ENCODE results near the gene DSCAML1. TPM values are rescaled to one million over a fixed set of nuclear protein-coding genes. Genes with fewer than 3 reads are reported as not detected.

The DSCAML1 gene
- total and polyA plus RNA-seq, 12 donors = 0.16 to 1.5 (median 0.57) TPM

DNA sequence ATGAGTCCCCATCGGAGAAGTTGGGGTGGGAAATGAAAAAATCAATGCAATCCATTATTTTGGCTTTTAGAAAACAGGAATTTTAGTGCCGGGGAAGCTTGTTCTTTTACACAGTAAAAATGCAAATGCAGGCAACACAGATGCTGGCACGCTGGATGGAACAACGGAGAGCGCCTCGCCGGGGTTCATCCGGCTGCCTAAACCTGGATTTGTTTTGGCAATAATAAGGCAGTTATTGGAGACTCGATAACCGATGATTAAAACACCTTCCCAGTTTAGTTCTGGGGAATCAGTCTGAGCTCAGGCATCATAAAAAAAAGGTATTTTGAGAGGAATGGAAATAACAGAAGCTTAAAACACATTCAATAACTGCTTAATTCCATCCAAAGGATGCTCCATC is 2.9 kb downstream of the DSCAML1 start:
- TF ChIP-seq, protein P1, sequence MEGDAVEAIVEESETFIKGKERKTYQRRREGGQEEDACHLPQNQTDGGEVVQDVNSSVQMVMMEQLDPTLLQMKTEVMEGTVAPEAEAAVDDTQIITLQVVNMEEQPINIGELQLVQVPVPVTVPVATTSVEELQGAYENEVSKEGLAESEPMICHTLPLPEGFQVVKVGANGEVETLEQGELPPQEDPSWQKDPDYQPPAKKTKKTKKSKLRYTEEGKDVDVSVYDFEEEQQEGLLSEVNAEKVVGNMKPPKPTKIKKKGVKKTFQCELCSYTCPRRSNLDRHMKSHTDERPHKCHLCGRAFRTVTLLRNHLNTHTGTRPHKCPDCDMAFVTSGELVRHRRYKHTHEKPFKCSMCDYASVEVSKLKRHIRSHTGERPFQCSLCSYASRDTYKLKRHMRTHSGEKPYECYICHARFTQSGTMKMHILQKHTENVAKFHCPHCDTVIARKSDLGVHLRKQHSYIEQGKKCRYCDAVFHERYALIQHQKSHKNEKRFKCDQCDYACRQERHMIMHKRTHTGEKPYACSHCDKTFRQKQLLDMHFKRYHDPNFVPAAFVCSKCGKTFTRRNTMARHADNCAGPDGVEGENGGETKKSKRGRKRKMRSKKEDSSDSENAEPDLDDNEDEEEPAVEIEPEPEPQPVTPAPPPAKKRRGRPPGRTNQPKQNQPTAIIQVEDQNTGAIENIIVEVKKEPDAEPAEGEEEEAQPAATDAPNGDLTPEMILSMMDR (IDR thresholded peaks at IDR 0.05) = no peak
- Histone ChIP-seq H3K4me3 (no peak overlapping the region), H3K27ac (no peak overlapping the region), H3K4me1 (peaks cover 6 to 23% (median 19%) of the 10 kb centered on the region in 9 donors), H3K36me3 (no peaks in the 10 kb centered on the region), H3K27me3 (peaks cover 11 to 62% (median 53%) of the 10 kb centered on the region in 7 donors), H3K9me3 (no peaks in the 10 kb centered on the region)
- 86 to 89% methylated on average over 10 of the region's 10 CpGs for WGBS, 2 donors
- DNase-seq = no peak
- ATAC-seq = no peak
- intact Hi-C loops (cut with DNase I) = no loop called here

DNA sequence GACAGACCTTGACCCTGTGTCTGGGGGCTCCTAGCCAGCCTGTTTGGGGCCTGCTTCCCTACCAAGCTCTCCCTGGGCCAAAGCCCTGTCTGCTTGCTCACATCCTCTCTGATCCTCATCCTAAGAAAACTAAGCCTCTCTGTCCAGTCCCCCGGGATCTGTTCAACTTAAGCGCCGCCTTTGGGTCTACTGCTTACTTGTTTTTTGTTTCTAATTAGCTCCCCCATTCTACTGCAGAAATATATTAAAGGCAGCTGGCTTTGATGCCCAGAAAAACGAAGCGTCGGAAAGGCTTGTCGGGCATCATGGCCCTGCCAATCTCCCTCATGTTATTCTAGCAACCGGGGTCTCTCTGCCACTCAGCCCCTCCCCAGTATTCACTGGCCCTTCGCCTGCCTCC is 3.4 kb downstream of the DSCAML1 start:
- no peak overlapping the region for H3K27ac ChIP-seq
- H3K9me3 ChIP-seq = no peaks in the 10 kb centered on the region
- no peaks in the 10 kb centered on the region for H3K36me3 ChIP-seq
- H3K27me3 ChIP-seq = peaks cover 11 to 57% (median 53%) of the 10 kb centered on the region in 7 donors
- DNase-seq (no peak), ATAC-seq (no peak)
- TF ChIP-seq, protein P1 (IDR thresholded peaks at IDR 0.05) = no peak
- intact Hi-C loops (cut with DNase I) = no loop called here
- 89 to 92% methylated on average over 9 of the region's 9 CpGs for WGBS, 2 donors
- H3K4me3 ChIP-seq = no peak overlapping the region
- H3K4me1 ChIP-seq = peaks cover 6 to 23% (median 19%) of the 10 kb centered on the region in 9 donors

DNA sequence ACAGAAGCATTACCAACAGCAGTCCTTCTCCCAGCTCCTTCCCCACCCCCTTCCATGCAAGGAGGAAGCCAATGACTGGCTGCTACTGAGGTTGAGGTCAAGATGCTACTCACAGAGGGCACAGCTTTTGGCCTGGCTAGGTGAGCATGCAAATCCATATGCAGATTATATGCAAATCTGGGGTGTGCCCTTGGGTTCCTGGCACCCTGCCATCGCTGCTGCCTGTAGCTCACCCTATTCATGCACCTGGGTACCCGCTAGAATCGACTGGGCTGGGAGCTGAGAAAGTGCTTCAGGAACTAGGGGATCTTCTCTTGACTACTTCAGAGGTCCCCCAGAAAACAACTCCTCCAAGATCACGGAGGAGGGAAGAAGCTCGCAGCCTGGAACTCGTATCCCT is 4.0 kb downstream of the DSCAML1 start:
- intact Hi-C loops (cut with DNase I) = no loop called here
- Histone ChIP-seq H3K4me1 (peaks cover 6 to 23% (median 19%) of the 10 kb centered on the region in 9 donors), H3K27me3 (peaks cover 11 to 54% (median 51%) of the 10 kb centered on the region in 7 donors), H3K9me3 (no peaks in the 10 kb centered on the region), H3K4me3 (no peak overlapping the region), H3K36me3 (no peaks in the 10 kb centered on the region), H3K27ac (no peak overlapping the region)
- 90 to 91% methylated on average over 6 of the region's 6 CpGs for WGBS, 2 donors
- DNase-seq = no peak
- TF ChIP-seq, protein P1 (IDR thresholded peaks at IDR 0.05) = no peak
- no peak for ATAC-seq

DNA sequence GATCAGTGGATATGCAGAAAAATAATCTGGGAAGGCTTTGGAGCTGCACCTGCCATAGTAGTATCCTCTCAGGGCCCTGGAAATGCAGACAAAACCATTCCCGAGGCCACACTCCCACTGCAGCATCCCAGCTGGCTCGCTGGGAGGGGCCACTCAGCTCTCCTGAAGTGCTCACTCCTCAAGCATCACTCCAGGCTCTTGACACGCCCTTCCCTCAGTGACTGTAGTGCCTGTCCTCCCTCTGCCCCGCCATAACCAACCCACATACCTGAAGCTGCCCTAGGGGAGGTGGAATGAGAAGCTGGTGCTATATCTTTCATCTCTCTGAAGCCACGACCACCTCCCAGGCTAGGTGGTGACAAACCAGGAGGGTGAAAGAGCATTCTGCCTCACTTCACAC is 4.8 kb downstream of the DSCAML1 start:
- H3K4me3 ChIP-seq = no peak overlapping the region
- no peak overlapping the region for H3K27ac ChIP-seq
- H3K36me3 ChIP-seq = no peaks in the 10 kb centered on the region
- ATAC-seq (no peak), DNase-seq (no peak)
- no peaks in the 10 kb centered on the region for H3K9me3 ChIP-seq
- TF ChIP-seq, protein P1 (IDR thresholded peaks at IDR 0.05) = no peak
- intact Hi-C loops (cut with DNase I) = no loop called here
- peaks cover 6 to 22% (median 18%) of the 10 kb centered on the region in 9 donors for H3K4me1 ChIP-seq
- 87 to 92% methylated on average over 5 of the region's 5 CpGs for WGBS, 2 donors
- H3K27me3 ChIP-seq = peaks cover 11 to 49% (median 44%) of the 10 kb centered on the region in 7 donors

Measured in heart right ventricle (tissue), 16 donors.